RPMI8226 (cell line): ENCODE measurements around the gene PARP14.
"Not testable (repeated sequence)": the region's sequence is repeated elsewhere in the genome, so short reads cannot be mapped to it uniquely, and the experiment has no call there.

Experiments used
- DNase-seq: peaks from one replicate; pipeline ENCODE4 v3.0.0-alpha.2; 2015

The PARP14 gene, protein sequence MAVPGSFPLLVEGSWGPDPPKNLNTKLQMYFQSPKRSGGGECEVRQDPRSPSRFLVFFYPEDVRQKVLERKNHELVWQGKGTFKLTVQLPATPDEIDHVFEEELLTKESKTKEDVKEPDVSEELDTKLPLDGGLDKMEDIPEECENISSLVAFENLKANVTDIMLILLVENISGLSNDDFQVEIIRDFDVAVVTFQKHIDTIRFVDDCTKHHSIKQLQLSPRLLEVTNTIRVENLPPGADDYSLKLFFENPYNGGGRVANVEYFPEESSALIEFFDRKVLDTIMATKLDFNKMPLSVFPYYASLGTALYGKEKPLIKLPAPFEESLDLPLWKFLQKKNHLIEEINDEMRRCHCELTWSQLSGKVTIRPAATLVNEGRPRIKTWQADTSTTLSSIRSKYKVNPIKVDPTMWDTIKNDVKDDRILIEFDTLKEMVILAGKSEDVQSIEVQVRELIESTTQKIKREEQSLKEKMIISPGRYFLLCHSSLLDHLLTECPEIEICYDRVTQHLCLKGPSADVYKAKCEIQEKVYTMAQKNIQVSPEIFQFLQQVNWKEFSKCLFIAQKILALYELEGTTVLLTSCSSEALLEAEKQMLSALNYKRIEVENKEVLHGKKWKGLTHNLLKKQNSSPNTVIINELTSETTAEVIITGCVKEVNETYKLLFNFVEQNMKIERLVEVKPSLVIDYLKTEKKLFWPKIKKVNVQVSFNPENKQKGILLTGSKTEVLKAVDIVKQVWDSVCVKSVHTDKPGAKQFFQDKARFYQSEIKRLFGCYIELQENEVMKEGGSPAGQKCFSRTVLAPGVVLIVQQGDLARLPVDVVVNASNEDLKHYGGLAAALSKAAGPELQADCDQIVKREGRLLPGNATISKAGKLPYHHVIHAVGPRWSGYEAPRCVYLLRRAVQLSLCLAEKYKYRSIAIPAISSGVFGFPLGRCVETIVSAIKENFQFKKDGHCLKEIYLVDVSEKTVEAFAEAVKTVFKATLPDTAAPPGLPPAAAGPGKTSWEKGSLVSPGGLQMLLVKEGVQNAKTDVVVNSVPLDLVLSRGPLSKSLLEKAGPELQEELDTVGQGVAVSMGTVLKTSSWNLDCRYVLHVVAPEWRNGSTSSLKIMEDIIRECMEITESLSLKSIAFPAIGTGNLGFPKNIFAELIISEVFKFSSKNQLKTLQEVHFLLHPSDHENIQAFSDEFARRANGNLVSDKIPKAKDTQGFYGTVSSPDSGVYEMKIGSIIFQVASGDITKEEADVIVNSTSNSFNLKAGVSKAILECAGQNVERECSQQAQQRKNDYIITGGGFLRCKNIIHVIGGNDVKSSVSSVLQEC (N-terminal part only)

DNA sequence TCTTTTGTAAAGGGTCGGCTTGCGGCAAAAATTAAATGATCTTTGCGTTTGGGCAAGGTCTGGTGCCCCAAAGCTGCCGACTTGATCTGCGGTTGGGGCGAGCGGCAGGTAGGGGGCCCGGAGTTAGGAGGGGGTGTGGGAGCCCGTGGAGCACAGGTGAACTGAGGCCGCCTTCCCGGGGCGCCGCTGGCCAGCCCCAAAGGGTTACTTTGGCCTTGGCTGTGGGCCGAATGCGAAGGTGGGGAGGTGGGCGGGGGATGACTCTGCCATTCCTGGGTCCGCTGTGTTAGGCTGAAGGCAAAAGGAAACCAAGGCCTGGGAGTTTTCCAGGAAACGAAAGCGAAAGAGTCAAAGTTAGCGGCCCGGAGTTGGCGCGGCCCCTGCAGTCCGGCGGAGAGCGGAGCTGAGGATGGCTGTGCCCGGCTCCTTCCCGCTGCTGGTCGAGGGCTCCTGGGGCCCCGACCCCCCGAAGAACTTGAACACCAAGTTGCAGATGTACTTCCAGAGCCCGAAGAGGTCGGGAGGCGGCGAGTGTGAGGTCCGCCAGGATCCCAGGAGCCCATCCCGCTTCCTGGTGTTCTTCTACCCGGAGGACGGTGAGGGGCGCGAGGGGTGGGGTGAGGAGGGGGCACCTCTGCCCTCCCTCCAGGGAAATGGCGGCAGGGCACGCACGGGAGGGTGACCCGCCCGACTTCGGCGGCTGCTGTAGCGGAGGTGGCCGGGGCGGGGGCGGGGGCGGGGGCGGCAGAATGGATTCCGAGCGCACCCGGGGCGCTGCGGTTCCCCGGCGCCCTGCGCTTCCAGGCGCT lies at the start of gene PARP14:
Gene PARP14 (plus strand): TSS at position 365 of the 809 bp plus-strand sequence. CDS start 45 bp downstream, at position 410.
- peak; percentile 84 for DNase-seq

DNA sequence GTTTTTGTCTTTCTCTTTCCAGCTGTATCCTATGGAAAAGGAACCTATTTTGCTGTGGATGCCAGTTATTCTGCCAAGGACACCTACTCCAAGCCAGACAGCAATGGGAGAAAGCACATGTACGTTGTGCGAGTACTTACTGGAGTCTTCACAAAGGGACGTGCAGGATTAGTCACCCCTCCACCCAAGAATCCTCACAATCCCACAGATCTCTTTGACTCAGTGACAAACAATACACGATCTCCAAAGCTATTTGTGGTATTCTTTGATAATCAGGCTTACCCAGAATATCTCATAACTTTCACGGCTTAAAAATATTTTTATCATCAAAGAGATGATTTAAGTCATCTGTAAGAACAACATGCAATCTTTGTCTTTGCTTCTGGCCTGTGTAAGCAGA lies 44.9 kb upstream of the PARP14 start:
- DNase-seq, result no peak

DNA sequence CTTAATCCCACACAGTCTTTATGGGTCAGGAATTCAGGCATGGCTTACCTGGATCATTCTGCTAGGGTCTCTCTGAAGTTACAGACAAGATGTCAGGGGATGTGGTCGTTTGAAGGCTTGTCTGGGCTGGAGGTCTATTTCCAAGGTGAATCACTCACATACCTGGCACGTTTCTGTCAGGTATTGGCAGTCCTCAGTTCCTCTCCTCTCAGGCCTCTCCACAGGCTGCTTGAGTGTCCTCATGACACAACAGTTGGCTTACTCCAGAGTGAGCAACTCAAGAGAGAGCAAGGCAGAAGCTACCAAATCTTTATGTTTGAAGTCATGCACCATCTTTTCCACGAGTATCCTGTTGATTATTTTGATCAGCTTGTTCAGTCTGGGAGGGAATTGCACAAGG lies 43.9 kb upstream of the PARP14 start:
- no peak for DNase-seq

DNA sequence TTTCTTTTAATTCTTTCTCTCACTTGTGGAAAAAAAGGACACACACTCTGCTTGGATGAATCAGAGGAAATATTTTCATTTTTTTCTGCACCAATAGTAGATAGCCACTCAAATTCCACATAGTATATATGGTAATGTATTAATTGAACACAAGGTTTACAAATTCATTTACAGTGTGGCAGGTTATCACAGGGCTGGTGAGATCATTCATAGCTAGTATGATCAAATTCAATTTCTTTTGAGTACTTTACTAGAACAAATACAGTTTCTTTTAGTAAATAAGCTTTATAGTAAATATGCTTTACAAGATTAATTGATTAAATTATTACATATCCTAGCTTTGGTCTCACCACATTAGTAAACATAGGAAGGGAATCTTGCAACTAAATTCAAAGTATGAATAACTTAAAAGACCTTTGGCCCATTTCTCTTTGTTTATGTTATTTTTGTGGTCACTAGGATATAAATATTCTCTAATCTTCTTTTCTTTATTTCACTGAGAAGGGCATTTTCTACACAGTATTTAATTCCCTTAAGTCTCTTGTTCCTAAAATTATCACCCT lies 40.1 kb upstream of the PARP14 start:
- no peak for DNase-seq

DNA sequence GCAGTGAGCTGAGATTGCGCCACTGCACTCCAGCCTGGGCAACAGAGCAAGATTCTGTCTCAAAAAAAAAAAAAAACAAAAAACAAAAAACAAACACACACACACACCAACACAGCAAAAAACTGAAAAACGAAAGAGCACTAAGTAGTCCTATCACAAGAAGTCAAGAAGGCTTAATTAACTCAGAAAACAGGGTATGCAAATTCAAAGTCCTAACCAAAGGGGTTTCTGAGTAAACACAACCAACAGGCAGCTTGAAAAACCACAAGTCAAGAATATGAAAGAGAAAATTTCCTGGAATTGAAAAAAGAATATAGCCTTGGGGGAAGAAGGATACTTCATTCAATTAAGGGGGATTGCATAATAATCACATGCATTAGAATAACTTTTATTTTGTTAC lies 37.7 kb upstream of the PARP14 start:
- no peak for DNase-seq

DNA sequence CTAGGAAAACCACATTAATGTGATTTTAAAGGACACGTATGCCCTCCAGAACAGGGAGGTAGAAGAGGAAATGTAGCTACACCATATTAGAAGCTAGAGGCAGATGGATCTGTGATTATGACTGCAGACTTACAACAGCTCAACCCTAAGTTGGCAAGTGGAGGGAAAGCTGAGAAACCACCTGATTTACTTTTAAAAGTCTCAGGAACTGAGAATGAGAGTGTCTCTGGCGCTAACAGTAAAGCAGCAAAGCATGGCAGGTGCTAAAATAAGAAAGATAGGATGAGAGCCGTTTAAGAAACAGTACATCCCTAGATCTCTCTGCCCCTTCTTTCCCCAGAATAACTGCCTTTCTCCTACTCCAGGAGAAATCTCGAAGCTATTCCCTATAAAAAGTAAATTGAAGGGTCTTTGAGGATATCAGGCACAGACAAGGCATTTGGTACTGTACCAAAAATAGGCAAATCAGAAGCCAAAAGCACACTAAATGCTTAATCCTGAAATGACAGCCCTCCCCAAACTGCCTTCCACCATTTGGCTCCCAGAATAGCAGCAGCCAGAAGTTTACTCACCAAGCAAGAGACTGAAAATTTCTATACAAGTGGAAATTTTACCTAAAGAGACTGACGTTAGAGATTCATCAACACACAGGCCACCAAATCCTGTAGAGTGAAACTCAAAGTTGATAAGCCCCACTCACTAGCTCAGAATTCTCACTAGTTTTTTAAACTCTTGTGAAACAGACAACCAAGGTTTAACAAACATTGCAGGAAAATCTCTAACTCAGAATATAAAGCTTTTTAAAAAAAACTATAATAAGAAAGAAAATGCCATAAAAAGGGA lies 34.3 kb upstream of the PARP14 start:
- no peak for DNase-seq

DNA sequence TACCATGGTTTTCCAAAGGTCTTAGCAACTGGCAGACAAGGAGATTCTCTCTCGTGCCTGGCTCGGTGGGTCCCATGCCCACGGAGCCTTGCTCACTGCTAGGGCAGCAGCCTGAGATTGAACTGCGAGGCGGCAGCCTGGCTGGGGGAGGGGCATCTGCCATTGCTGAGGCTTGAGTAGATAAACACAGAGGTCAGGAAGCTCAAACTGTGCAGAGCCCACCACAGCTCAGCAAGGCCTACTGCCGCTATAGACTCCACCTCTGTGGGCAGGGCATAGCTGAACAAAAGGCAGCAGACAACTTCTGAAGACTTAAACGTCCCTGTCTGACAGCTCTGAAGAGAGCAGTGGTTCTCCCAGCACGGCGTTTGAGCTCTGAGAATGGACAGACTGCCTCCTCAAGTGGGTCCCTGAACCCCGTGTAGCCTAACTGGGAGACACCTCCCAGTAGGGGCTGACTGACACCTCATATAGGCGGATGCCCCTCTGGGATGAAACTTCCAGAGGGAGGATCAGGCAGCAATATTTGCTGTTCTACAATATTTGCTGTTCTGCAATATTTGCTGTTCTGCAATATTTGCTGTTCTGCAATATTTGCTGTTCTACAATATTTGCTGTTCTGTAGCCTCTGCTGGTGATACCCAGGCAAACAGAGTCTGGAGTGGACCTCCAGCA lies 29.3 kb upstream of the PARP14 start:
- DNase-seq, result not testable (repeated sequence)

DNA sequence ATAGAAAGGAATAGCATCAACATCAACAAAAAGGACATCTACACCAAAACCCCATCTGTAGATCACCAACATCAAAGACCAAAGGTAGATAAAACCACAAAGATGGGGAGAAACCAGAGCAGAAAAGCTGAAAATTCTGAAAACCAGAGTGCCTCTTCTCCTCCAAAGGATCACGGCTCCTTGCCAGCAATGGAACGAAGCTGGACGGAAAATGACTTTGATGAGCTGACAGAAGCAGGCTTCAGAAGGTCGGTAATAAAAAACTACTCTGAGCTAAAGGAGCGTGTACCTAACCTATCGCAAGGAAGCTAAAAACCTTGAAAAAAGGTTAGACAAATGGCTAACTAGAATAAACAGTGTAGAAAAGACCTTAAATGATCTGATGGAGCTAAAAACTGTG lies 28.7 kb upstream of the PARP14 start:
- not testable (repeated sequence) for DNase-seq

DNA sequence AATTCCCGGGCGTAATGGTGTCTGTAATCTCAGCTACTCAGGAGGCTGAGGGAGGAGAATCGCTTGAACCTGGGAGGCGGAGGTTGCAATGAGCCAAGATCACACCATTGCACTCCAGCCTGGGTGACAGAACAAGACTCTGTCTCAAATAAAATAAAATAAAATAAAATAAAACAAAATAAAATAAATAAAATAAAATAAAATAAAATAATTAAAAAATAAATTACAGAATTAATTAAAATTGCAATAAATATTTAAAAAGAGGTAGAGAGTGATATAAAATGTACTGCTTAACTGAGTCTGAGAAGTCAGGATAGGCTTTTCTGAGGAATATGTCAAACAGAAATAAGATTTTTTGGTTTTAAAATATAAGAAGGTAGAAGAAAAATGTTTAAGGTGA lies 22.3 kb upstream of the PARP14 start:
- DNase-seq, result not testable (repeated sequence)

DNA sequence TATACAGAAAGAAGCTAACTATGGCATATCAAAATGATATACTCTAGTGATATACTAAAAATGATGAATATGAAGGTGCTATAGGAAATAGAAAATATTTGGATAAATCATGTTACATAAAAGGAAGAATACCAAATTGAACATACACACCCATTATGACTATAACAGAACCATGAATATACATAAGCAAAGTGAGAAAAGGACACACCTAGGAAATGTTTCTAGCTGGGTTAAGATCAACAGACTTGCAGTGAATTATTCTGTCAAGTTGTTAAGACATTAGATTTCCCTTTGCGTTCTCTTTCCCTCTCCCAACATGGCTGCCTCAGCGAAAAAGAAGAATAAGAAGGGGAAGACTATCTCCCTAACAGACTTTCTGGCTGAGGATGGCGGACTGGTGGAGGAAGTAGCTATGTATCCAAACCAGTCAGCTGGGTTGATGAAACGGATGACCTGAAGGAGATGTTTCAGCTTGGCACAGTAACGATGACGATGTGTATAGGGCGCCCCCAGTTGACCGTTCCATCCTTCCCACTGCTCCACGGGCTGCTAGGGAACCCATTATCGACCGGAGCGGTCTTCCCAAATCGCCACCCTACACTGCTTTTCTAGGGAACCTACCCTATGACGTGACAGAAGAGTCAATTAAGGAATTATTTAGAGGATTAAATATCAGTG lies 20.2 kb upstream of the PARP14 start:
- no peak for DNase-seq

DNA sequence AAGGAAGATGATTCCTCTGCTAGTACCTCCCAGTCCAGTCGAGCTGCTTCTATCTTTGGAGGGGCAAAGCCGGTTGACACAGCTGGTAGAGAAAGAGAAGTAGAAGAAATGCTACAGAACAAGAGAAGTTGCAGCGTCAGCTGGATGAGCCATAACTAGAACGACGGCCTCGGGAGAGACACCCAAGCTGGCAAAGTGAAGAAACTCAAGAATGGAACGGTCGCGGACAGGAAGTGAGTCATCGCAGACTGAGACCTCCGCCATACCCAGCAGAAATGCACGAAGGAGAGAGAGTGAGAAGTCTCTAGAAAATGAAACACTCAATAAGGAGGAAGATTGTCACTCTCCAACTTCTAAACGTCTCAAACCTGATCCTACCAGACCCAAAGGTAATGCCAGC lies 19.0 kb upstream of the PARP14 start:
- DNase-seq, result peak; percentile 75

DNA sequence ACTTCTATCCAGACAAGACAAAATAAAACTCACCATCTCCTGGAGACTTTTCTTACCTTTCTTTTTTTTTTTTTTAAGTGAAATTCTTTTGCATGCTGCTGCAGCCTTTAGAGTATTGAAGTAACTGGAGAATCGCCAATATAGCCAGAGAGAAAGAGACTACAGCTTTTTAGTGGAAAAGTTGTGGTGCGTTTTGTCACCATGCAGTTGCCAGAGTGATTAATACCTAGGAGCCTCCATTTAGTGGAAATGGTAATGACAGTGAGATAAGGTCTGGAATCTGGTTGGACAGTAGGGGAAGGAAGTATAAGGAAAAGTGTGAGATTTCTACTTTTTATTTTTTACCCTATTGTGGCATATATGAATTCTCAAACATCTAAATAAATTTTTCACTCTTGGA lies 18.1 kb upstream of the PARP14 start:
- no peak for DNase-seq

DNA sequence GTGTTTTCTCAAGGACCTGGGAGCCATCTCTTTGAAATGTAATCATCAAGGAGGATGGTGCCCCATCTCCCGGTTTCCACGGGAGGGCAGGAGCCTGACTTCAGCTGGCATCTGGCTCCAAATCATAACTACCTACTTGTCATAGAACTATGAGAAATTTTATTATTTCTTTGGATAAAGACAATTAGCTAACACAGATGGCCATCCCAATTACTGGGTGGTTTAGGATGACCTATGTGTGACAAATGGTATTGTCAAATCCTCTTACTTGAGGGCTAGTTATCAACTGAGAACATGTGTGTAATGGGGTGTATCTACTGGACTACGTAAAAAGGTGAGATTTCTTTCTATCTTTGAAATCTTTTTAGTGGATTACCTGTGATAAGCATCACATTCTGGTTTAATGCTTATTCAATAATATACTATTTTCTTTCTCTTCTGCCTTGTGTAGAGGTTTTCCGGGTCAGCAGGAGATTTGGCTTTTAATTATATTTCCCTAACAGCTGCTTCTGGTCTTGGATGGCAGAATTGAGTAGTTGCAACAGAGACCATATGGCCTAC lies 15.3 kb upstream of the PARP14 start:
- no peak for DNase-seq

DNA sequence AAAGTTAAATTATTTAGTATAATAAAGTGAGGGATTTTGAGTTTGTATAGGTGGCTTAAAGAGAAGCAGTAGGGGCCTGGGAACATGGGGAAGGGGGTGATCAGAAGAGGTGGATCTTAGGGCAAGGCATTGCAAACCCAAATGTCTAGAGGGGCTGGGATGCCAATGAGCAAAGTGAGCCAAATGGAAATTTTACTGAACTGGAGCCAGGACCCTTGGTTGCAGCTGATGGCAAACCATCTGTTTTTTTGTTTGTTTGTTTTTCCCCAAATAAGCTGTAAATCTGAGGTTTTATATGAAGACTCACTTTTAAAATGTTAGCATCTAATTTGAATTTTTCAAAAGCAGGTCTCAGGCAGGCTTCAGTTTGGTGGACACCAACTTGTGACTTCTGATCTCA lies 14.8 kb upstream of the PARP14 start:
- DNase-seq, result no peak

DNA sequence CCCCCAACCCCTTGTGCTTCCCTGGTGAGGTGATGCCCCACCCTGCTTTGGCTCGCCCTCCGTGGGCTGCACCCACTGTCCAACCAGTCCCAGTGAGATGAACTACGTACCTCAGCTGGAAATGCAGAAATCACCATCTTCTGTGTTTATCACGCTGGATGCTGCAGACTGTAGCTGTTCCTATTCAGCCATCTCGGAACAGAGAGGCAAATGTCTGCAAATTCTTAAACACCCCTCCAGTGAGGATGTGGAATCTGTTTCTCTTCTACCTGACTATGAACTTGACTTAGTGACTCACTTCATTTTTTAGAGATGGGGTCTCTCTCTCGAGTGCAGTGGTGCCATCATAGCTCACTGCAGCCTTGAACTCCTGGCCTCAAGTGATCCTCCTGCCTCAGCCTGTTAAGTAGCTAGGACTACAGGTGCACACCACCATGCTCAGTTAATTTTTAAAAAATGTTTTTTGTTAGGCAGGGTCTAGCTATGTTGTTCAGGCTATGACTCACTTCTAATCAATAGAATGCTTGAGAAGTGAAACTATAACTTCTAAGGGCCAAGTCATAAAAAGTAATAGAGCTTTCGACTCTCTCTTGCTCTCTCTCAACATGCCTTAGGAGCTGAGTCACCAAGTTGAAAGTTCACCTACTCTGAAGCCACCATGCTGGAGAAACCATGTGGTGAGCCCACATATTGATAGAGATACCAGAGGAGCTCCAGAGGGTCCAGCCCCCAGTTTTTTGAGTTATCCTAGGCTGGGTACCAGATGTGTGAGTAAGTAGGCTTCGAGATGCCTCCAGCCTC lies 11.5 kb upstream of the PARP14 start:
- DNase-seq, result no peak

DNA sequence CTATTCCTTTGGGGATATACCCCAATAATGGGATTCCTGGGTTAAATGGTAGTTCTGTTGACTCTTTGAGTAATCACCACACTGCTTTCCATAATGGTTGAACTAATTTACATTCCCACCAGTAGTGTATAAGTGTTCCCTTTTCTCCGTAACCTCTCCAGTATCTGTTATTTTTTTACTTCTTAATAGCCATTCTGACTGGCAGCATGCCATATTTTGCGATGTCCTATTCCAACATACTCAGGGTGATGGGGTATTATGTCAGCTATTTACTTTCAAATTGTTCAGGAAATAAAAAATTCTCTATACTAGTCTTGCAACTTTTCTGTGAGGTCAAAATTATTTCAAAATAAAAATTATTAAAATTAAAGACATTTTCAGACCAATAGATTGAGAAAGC lies 9.1 kb upstream of the PARP14 start:
- no peak for DNase-seq

DNA sequence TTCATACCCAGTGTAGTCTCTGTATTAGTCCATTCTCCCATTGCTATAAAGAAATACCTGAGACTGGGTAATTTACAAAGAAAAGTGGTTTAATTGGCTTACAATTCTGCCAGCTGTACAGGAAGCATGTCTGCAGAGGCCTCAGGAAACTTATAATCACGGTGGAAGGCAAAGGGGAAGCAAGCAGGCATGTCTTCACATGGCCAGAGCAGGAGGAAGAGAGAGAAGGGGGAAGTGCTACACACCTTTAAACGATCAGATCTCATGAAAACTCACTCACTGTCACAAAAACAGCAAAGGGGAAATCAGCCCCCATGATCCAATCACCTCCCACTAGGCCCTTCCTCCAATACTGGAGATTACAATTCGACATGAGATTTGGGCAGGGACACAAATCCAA lies 6.3 kb upstream of the PARP14 start:
- no peak for DNase-seq

DNA sequence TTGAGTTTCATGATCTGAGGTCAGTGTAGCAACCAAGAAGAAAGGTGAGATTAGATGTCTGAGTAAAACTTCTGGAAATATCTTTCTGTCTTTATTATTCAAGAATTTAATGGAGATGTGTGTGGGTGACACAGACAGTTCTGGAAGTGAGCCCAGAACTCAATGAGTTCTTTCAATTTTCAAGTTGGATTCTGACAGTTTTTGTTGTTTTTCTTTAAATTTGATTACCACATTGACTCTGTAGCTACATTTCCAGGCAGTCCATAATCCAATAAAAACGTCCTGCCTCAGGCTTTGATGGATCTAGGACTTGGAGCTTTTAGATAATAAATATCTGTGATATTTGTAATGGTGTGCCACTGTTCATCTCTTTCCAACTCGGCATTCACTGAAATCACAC lies 3.9 kb upstream of the PARP14 start:
- DNase-seq, result no peak

DNA sequence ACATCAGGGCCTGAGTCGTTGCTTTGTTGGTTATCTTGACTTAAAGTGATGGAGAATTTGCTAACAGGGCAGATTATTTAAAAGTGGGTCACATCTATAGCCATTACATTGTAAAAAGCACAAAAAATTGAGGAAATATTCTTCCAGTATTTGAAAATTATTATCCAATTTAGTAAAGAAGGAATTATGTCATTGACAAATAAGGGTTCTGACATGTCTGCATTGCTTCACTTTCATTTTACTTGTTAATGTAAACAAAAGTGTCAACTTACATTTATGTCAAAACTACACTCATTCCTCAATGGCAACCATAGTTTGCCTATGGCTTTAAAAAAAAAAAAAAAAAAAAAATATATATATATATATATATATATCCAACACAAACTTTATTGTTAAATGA lies 3.4 kb upstream of the PARP14 start:
- DNase-seq, result no peak
